Dermis blood vessel endothelial cell (primary cell): ENCODE data around the gene RRN3. TPM values are rescaled to one million over a fixed set of nuclear protein-coding genes. Genes with fewer than 3 reads are reported as not detected.
"Not testable (repeated sequence)": the region's sequence is repeated elsewhere in the genome, so short reads cannot be mapped to it uniquely, and the experiment has no call there.

Source experiments
- DNase-seq: peaks from one replicate; pipeline ENCODE4 v3.0.0; 2010
- total RNA-seq: library from RNA; depleted of rRNA; stranded (reverse); fragments of >200 nt; gene quantifications from 2 replicates; pipeline ENCODE4 v1.2.3, GENCODE V29; 2014

Gene RRN3
- total RNA-seq, 1 donor from 2014 or later: 44.2 TPM

- DNase-seq: not testable (repeated sequence)
Measured at GRCh38 chr16:15096583-15096972, 2.5 kb upstream of the RRN3 start.

GRCh38 chr16:15093571-15093954 lies 509 bp downstream of the RRN3 start:
- DNase-seq: not testable (repeated sequence)

DNA sequence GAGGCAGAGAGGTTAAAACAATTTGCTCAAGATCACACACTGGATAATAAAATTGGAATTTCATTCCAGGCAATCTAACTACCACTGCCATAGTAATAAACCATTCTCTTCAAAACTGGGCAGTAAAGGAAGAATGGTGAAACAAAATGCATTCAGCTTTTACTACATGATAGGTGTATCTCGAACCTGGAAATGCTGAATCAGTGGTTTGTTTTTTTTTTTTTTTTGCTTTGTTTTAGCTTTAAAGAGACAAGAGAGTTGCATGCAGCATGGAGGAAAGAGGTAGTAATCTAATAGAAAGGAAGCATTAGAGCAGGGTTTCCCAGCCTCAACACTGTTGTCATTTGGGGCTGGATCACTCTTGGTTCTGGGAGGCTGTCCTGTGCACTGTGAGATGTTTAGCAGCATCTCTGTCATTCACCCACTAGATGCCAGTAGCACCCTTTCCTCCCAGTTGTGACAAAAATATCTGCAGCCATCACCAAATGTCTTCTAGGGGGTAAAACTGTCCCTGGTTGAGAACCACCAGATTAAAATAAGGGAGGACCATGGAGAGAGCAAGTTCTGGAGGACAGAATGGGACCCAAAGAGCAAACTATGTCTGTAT lies 3.3 kb downstream of the RRN3 start:
- DNase-seq: not testable (repeated sequence)

DNA sequence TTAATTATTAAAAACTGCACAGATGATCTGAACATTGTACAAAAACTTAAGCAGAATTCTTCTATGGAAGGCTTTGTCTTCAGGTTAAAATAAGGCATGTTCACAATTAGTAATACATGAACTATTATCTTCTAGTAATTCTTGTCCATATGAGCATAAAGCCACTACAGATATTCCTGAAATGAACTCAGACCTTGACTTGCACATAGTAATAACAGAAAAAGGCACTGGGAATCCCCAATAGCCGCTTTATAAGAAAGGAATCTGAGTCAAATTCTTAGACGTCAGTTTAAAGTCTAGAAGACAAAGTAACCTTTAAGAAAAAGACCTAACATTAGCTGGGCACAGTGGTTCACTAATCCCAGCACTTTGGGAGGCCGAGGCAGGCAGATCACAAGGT lies 11.3 kb downstream of the RRN3 start:
- DNase-seq: not testable (repeated sequence)

GRCh38 chr16:15080883-15081282 lies 13.2 kb downstream of the RRN3 start:
- DNase-seq: not testable (repeated sequence)

GRCh38 chr16:15076161-15076560 lies 17.9 kb downstream of the RRN3 start:
- DNase-seq: not testable (repeated sequence)

GRCh38 chr16:15073101-15073500 lies 21.0 kb downstream of the RRN3 start:
- no peak for DNase-seq

DNA sequence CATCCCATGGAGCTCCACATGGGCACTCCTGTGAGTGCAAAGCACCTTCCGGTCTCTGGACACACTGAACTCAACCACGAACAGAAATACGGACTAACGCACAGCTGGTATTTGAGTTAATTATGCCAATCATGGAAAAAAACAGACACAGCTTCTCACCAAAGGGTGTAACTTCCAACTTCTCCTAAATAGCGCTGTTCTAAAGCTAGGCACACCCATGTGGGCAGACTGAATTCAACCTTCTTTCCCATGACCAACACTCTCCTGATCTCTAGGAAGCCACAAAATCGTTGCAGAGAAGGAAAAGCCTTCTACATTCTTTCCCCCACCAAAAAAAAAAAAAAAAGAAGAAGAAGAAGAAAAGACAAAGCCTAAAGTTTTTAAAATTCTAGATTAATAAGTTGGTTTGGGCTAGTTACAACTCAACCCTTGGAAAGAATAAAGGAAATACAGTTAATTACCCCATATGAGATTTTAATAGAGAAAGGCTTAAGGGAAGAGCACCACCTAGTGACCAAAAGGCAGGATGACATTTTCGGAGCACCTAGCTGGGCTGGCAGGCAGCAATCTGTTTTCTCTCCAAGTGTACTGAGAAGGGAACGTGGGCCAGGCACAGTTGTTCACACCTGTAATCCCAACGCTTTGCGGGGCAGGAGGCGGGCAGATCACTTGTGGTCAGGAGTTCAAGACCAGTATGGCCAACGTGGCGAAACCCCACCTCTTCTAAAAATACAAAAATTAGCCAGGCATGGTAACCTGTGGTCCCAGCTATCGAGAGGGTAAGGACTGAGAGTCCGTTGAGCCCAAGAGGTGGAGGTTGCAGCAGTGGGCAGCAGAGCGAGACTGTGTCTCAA lies 21.9 kb downstream of the RRN3 start:
- not testable (repeated sequence) for DNase-seq

DNA sequence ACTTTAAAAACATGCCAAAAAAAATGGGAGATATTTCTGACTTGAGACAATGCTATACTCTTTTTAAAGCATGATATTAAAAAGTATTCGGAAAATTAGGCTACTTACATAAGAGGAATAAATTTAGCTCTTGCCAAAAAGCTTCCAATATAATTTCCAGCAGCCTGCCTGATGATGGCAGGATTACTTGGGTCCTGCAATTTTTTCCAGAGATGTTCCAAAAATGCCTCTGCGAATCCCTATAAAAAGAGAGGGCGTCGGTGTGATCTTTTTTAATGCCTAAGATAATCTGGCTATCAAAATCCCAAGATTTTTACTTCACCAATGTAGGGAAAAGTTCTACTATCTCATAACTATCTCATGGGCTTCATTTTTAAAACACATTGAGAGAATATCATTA lies 23.1 kb downstream of the RRN3 start:
- DNase-seq: not testable (repeated sequence)

GRCh38 chr16:15066690-15067089 lies 27.4 kb downstream of the RRN3 start:
- not testable (repeated sequence) for DNase-seq

- not testable (repeated sequence) for DNase-seq
Measured at GRCh38 chr16:15065961-15066360, 28.1 kb downstream of the RRN3 start.

DNA sequence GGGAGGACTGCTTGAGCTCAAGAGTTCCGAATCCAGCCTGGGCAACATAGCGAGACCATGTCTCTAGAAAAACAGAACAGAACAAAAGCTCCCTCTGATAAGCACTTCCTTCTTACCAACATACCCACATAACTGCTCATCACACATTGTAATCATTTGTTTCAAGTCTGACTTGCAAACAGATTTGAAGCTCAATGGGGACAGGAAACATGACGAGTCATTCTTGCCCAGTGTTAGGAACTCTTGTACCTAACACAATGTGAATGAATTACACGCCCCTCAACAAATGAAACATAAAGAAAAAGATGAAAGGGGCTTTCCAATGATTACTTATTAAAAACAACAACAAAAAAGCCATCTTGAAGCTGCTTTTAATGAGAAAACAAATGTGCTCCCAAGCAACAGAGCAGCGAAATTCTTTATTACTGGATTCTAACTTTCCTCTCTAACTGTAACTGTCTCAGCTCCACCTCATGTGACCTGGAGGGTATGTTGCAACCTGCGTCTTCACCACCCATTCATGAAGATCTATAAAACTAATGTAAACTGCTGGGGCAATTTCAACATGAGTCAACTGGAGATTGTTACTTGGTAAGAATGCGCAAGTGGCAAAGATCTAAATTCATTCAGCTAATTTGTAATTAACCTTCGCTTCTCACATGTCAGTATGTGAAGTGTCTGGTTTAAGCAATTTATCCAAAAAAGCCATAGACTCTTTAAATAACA lies 31.8 kb downstream of the RRN3 start:
- DNase-seq: peak; percentile 86

GRCh38 chr16:15059324-15059723 lies 34.7 kb downstream of the RRN3 start:
- DNase-seq: no peak

DNA sequence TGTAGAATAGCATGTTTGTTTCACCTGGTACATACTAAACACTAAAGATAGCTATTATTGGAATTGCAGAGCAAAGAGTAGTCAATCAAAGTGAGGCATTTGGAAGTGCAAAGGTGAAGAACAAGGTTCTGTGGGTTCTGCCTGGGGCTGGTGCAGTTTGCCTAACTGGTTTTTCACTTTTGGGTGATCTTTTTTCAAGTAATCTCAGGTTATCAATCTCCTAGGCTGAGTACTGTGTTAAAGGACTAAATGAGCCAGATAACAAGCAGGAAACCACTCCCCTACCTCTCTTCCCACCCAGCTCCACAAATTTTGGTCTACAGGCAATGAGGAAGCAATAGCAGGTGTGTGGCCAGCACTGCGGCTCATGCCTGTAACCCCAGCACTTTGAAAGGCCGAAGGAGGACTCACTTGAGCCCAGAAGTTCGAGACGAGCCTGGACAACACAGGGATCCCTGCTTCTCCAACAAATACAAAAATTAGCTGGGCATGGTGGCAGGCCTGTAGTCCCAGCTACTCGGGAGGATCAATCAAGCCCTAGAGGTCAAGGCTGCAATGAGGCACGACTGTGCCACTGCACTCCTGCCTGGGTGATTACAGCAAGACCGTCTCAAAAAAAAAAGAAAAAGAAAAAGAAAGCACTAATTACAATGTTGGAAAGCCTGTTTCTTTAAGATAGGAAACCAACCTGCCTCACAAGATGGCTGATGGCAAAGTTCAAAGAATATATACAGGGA lies 36.2 kb downstream of the RRN3 start:
- DNase-seq: no peak

- peak; percentile 61 for DNase-seq
Measured at GRCh38 chr16:15055141-15056053, 38.7 kb downstream of the RRN3 start.

DNA sequence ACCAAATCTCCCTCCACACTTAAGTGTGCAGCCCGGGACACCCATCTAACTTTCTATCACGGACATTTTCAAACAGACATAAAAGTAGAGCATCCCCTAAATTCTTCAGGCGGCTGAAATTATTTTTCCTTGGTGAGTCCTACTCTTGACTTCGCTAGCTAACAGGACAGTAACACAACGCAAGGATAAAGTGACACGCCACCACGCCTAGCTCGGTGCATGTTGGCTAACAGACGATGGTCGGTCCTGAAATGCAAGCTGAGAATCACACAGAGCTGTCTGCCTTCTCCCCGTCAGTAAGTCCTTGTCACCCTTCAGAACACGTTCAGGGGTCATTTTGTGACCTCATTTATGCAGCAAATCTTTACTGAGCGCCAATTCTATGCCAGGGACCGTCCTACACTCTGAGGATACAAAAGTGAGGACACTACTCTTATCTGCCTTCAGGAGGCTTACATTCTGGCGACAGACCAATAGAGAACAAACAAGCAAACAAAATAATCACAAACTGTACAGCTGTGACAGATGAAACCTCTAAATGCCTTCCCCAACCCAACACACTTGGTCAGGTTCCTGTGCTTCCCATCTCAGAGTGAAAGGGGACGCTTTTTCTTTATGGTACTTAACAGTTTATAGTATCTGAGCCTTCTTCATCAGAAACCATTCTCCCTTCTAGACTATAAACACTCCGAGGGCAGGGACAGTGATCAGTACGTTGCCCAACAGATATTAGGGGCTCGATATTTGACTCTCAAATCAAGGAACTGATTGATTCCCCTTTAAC lies 39.5 kb downstream of the RRN3 start:
- DNase-seq: peak; percentile 34

- no peak for DNase-seq
Measured at GRCh38 chr16:15053904-15054303, 40.2 kb downstream of the RRN3 start.

GRCh38 chr16:15052747-15053476 lies 41.2 kb downstream of the RRN3 start:
- no peak for DNase-seq

DNA sequence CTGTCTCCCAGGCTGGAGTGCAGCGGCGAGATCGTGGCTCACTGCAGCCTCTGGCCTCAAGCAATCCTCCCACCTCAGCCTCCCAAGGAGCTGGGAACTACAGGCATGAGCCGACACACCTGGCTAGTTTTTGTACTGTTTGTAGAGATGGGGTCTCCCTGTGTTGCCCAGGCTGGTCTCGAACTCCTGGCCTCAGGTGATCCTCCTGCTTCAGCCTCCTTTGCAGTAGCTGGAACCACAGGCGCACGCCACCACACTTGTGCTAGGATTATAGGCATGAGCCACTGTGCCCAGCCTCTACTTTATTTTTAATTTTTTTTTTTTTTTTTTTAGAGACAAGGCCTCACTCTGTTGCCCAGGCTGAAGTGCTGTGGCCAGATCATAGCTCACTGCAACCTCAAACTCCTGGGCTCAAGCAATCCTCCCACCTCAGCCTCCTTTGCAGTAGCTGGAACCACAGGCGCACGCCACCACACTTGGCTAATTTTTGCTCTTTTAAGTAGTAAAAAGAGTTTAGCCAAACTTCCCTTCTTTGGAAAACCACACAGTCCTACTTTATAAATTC lies 42.6 kb downstream of the RRN3 start:
- DNase-seq: no peak

DNA sequence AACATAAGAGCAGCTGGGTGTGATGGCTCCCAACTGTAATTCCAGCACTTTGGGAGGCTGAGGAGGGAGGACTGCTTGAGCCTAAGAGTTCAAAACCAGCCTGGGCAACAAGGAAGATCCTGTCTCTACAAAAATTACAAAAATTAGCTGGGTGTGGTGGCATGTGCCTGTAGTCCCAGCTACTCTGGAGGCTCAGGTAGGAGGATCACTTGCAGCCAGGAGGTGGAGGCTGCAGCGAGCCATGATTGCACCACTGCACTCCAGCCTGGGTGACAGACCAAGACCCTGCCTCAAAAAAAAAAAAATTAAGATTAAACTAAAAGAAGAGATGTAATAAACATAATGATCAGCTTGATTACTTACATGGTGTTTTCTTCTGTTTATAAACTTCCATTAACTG lies 43.6 kb downstream of the RRN3 start:
- not testable (repeated sequence) for DNase-seq
